HEK293T (cell line): ENCODE data around the gene PPP2R1B.

Experiments
- CTCF ChIA-PET: fragments of 350-600 bp; formaldehyde crosslinking; extraction: SDS; loops from one replicate; lab custom pipeline; 2021; ENCODE audit warnings: antibody characterized with exemption, inconsistent platforms; lab: Yijun Ruan, JAX
- POLR2A ChIA-PET: fragments of 350-600 bp; formaldehyde crosslinking; extraction: SDS; loops from one replicate; lab custom pipeline; 2020; ENCODE audit warnings: antibody characterized with exemption, inconsistent platforms; lab: Yijun Ruan, JAX
- DNase-seq: peaks from one replicate; pipeline ENCODE4 v3.0.0; 2012; ENCODE audit warnings: mixed read lengths; ENCODE audit errors: extremely low spot score
- ARNT ChIP-seq: fragments of 450-650 bp; IDR thresholded peaks from 2 replicates; pipeline ENCODE4 v1.6.1; 2017; ENCODE audit warnings: mild to moderate bottlenecking
- BHLHE40 ChIP-seq: fragments of 450-650 bp; IDR thresholded peaks from 2 replicates; pipeline ENCODE4 v1.6.1; 2016; ENCODE audit warnings: mild to moderate bottlenecking, moderate library complexity, borderline replicate concordance
- CTBP1 ChIP-seq: fragments of 450-650 bp; IDR thresholded peaks from 2 replicates; pipeline ENCODE4 v1.6.1; 2016; ENCODE audit warnings: borderline replicate concordance
- ELF4 ChIP-seq: fragments of 450-650 bp; IDR thresholded peaks from 2 replicates; pipeline ENCODE4 v1.6.1; 2017; ENCODE audit warnings: antibody characterized with exemption
- FOXA1 ChIP-seq: fragments of 450-650 bp; IDR thresholded peaks from 2 replicates; pipeline ENCODE4 v1.6.1; 2016; ENCODE audit warnings: mild to moderate bottlenecking
- FOXK2 ChIP-seq: fragments of 450-650 bp; IDR thresholded peaks from 2 replicates; pipeline ENCODE4 v1.6.1; 2016; ENCODE audit warnings: mild to moderate bottlenecking
- FOXM1 ChIP-seq: fragments of 450-650 bp; IDR thresholded peaks from 2 replicates; pipeline ENCODE4 v1.6.1; 2017; ENCODE audit warnings: mild to moderate bottlenecking, borderline replicate concordance
- HDGF ChIP-seq: fragments of 450-650 bp; IDR thresholded peaks from 2 replicates; pipeline ENCODE4 v1.6.1; 2017; ENCODE audit warnings: antibody characterized with exemption, borderline replicate concordance
- L3MBTL2 ChIP-seq: fragments of 450-650 bp; conservative IDR thresholded peaks from 2 replicates; pipeline ENCODE4 v1.6.1; 2016; ENCODE audit warnings: mild to moderate bottlenecking
- LEF1 ChIP-seq: fragments of 450-650 bp; IDR thresholded peaks from 2 replicates; pipeline ENCODE4 v1.6.1; 2017; ENCODE audit warnings: mild to moderate bottlenecking, borderline replicate concordance
- NFRKB ChIP-seq: fragments of 450-650 bp; IDR thresholded peaks from 2 replicates; pipeline ENCODE4 v1.6.1; 2016; ENCODE audit warnings: mild to moderate bottlenecking, moderate library complexity
- PKNOX1 ChIP-seq: fragments of 450-650 bp; IDR thresholded peaks from 2 replicates; pipeline ENCODE4 v1.6.1; 2016
- SP1 ChIP-seq: fragments of 450-650 bp; IDR thresholded peaks from 2 replicates; pipeline ENCODE4 v1.6.1; 2017
- SUZ12 ChIP-seq: fragments of 450-650 bp; IDR thresholded peaks from 2 replicates; pipeline ENCODE4 v1.6.1; 2016; ENCODE audit warnings: mild to moderate bottlenecking
- TARDBP ChIP-seq: fragments of 450-650 bp; IDR thresholded peaks from 2 replicates; pipeline ENCODE4 v1.6.1; 2016
- ZNF384 ChIP-seq: fragments of 450-650 bp; IDR thresholded peaks from 2 replicates; pipeline ENCODE4 v1.6.1; 2016

Gene PPP2R1B

GRCh38 chr11:111702623-111703022 lies 63.6 kb downstream of the PPP2R1B start:
- no peak for DNase-seq
- ChIA-PET CTCF (no interaction called here), POLR2A (no interaction called here)
- TF ChIP-seq BHLHE40 (no peak), FOXK2 (no peak), HDGF (no peak), PKNOX1 (no peak), TARDBP (no peak), CTBP1 (no peak), ZNF384 (no peak)

- no peak for TF ChIP-seq L3MBTL2
- no peak for TF ChIP-seq ARNT
- no peak for TF ChIP-seq ELF4
- TF ChIP-seq SP1 = no peak
- TF ChIP-seq SUZ12 = no peak
- no peak for TF ChIP-seq HDGF
- no peak for TF ChIP-seq CTBP1
- TF ChIP-seq LEF1 = no peak
- no peak for TF ChIP-seq FOXA1
- no peak for TF ChIP-seq PKNOX1
- TF ChIP-seq TARDBP = no peak
- no peak for TF ChIP-seq FOXK2
- no peak for TF ChIP-seq ZNF384
- no peak for TF ChIP-seq BHLHE40
- no peak for TF ChIP-seq FOXM1
- no peak for TF ChIP-seq NFRKB
- POLR2A ChIA-PET = no interaction called here
Measured at GRCh38 chr11:111700162-111700561, 66.0 kb downstream of the PPP2R1B start.

GRCh38 chr11:111699579-111700156 lies 66.5 kb downstream of the PPP2R1B start:
- TF ChIP-seq CTBP1 (no peak), PKNOX1 (no peak), FOXM1 (no peak), ELF4 (no peak), LEF1 (no peak), HDGF (no peak), FOXK2 (no peak), BHLHE40 (no peak), NFRKB (no peak), SUZ12 (no peak), L3MBTL2 (no peak), TARDBP (no peak)
- no peak for DNase-seq
- CTCF ChIA-PET = no interaction called here
- POLR2A ChIA-PET = no interaction called here

More at GRCh38 chr11:111700162-111700561, 66.0 kb downstream of the PPP2R1B start:
- no peak for DNase-seq
- CTCF ChIA-PET = no interaction called here

- ChIA-PET CTCF (no interaction called here), POLR2A (no interaction called here)
- no peak for DNase-seq
- no peak for TF ChIP-seq BHLHE40
- no peak for TF ChIP-seq SUZ12
- TF ChIP-seq ZNF384 = no peak
Measured at GRCh38 chr11:111698852-111699559, 67.2 kb downstream of the PPP2R1B start.

GRCh38 chr11:111697933-111698371 lies 68.2 kb downstream of the PPP2R1B start:
- no peak for TF ChIP-seq ELF4
- TF ChIP-seq SP1 = no peak
- no peak for TF ChIP-seq L3MBTL2
- TF ChIP-seq NFRKB = no peak
- no peak for TF ChIP-seq FOXA1
- TF ChIP-seq CTBP1 = no peak
- TF ChIP-seq FOXK2 = no peak
- ChIA-PET CTCF (no interaction called here), POLR2A (no interaction called here)
- no peak for DNase-seq

- ChIA-PET POLR2A (no interaction called here), CTCF (no interaction called here)
- TF ChIP-seq PKNOX1 (no peak), HDGF (no peak), NFRKB (no peak), FOXK2 (no peak), LEF1 (no peak), TARDBP (no peak), BHLHE40 (no peak), ARNT (no peak), ZNF384 (no peak), FOXM1 (no peak), SP1 (no peak), ELF4 (no peak), SUZ12 (no peak)
- no peak for DNase-seq
Measured at GRCh38 chr11:111696556-111696955, 69.6 kb downstream of the PPP2R1B start.
